OCI-LY1 (cell line): ENCODE results near the gene CPD.

Experiments
- EZH2 ChIP-seq: fragments of 200-600 bp; sonication (generic), shearing (Covaris generic); IDR thresholded peaks from 2 replicates; pipeline ENCODE4 v1.8.0; 2017; ENCODE audit warnings: borderline replicate concordance, mixed run types, mild to moderate bottlenecking, antibody characterized with exemption, low read length, moderate library complexity, mixed read lengths
- TF ChIP-seq, protein P1 (sequence below): fragments of 200-600 bp; sonication (generic), shearing (Covaris generic); IDR thresholded peaks from 2 replicates; pipeline ENCODE4 v1.5.1; 2017; ENCODE audit warnings: mild to moderate bottlenecking, antibody characterized with exemption, low read length, moderate library complexity, mixed read lengths

DNA sequence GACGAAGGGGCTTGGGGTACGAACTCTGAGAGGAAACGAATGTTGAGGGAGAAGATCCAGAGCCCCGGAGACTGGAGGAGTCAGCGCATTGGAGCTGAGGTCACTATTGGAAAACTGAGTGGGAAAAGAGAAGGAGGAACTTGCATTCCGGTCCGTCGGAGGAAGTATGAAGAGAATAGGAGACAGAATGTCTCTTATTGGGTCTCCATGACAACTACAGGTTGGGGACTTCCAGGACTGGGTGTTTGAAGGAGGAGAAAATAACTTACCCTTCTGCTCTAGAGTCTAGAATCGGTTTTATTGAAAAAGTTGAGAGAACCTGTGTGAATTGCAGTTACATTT lies 99.0 kb downstream of the CPD start:
- TF ChIP-seq, protein P1, sequence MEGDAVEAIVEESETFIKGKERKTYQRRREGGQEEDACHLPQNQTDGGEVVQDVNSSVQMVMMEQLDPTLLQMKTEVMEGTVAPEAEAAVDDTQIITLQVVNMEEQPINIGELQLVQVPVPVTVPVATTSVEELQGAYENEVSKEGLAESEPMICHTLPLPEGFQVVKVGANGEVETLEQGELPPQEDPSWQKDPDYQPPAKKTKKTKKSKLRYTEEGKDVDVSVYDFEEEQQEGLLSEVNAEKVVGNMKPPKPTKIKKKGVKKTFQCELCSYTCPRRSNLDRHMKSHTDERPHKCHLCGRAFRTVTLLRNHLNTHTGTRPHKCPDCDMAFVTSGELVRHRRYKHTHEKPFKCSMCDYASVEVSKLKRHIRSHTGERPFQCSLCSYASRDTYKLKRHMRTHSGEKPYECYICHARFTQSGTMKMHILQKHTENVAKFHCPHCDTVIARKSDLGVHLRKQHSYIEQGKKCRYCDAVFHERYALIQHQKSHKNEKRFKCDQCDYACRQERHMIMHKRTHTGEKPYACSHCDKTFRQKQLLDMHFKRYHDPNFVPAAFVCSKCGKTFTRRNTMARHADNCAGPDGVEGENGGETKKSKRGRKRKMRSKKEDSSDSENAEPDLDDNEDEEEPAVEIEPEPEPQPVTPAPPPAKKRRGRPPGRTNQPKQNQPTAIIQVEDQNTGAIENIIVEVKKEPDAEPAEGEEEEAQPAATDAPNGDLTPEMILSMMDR = no peak
- TF ChIP-seq EZH2 = no peak
